ENCODE results near the gene CACNG6. TPM values are rescaled to one million over a fixed set of nuclear protein-coding genes. Genes with fewer than 3 reads are reported as not detected.
A peak's percentile ranks its signal among the peaks of the same experiment; 100 is the strongest.

Gene CACNG6
- total and polyA plus RNA-seq, 2 of the 13 experiments (the other 11 are each of a cell fraction or from before 2014, with no cell fraction given) = not detected

- ChIA-PET CTCF (ENCODE audit: low intra/inter-chr PET ratio, low total read pairs) (interaction anchor here (1.2 kb wide), 1 partner anchor 179 kb away, joined by 3 read pairs; no protein-coding TSS in a partner anchor), POLR2A (interaction anchor here (1.0 kb wide), 1 partner anchor 155 kb away, joined by 3 read pairs; no protein-coding TSS in a partner anchor)
- H3K4me2 ChIP-seq (ENCODE audit: low read depth, low read length) = no peak overlapping the region
- no peak for ATAC-seq
- H3K9ac ChIP-seq (ENCODE audit: insufficient read depth, low read depth, low read length) = no peak overlapping the region
- no peaks in the 10 kb centered on the region for H3K9me3 ChIP-seq (ENCODE audit: low read length)
- H3K4me1 ChIP-seq (ENCODE audit: insufficient read depth, low read length) = peaks cover 43% of the 10 kb centered on the region
- no peaks in the 10 kb centered on the region for H4K20me1 ChIP-seq (ENCODE audit: insufficient read depth, low read length)
- no peak for TF ChIP-seq ZNF513 (CRISPR knock-in tag; conservative IDR thresholded peaks at IDR 0.05)
- H2AFZ ChIP-seq (ENCODE audit: low read length) = no peak overlapping the region
- WGBS (ENCODE audit: low lambda C conversion rate) = 81% methylated on average over 5 of the region's 8 CpGs
- BruUV-seq (replicated peaks) = no TSS peak
- intact Hi-C loops (cut with micrococcal nuclease; ENCODE audit: unreplicated experiment) = loop anchor here (5.0 kb wide), 2 partner anchors 114 to 229 kb away; partner anchors contain the start of gene CACNG7
- peaks cover 2 to 6% of the 10 kb centered on the region in 2 experiments; a peak in 3 of 5 replicates for H3K27me3 ChIP-seq (ENCODE audit: control insufficient read depth in 1 of 2, insufficient read depth in 2 of 2, low read length in 2 of 2)
- no peak overlapping the region for H3K27ac ChIP-seq (ENCODE audit: extremely low read length, insufficient read depth, low read length)
- in situ Hi-C loops (cut with HindIII; ENCODE audit: extremely low pct_ligation_motif_present, low pct_unique_long_range_greater_than_20kb) = loop anchor here (10.0 kb wide), 2 partner anchors 117 to 217 kb away; partner anchors contain the start of gene CACNG7
- H3K79me2 ChIP-seq (ENCODE audit: insufficient read depth, low read length) = no peaks in the 10 kb centered on the region
- H3K36me3 ChIP-seq (replicated peaks in 1 of 2; ENCODE audit: control insufficient read depth in 1 of 2, insufficient read depth in 2 of 2, low read length in 2 of 2) = no peaks in the 10 kb centered on the region
- no peak overlapping the region for H3K4me3 ChIP-seq (replicated peaks in 1 of 3; ENCODE audit: insufficient read depth in 1 of 3, low read depth in 2 of 3, low read length in 3 of 3)
- DNase-seq (ENCODE audit: low spot score) = no peak
- no peak for FAIRE-seq
Observed at GRCh38 chr19:54021363-54021762, 29.9 kb downstream of the CACNG6 start.

GRCh38 chr19:54021932-54022331 lies 30.5 kb downstream of the CACNG6 start:
- Histone ChIP-seq H3K9me3 (ENCODE audit: low read length) (no peaks in the 10 kb centered on the region), H3K4me3 (replicated peaks in 1 of 3; ENCODE audit: insufficient read depth in 1 of 3, low read depth in 2 of 3, low read length in 3 of 3) (peak overlapping the region in 2 of 3 experiments; percentile 21 to 43; a peak in 3 of 6 replicates), H3K27ac (ENCODE audit: extremely low read length, insufficient read depth, low read length) (no peak overlapping the region), H3K4me1 (ENCODE audit: insufficient read depth, low read length) (peaks cover 43% of the 10 kb centered on the region), H3K79me2 (ENCODE audit: insufficient read depth, low read length) (no peaks in the 10 kb centered on the region), H3K36me3 (replicated peaks in 1 of 2; ENCODE audit: control insufficient read depth in 1 of 2, insufficient read depth in 2 of 2, low read length in 2 of 2) (no peaks in the 10 kb centered on the region), H3K9ac (ENCODE audit: insufficient read depth, low read depth, low read length) (no peak overlapping the region), H2AFZ (ENCODE audit: low read length) (no peak overlapping the region), H3K4me2 (ENCODE audit: low read depth, low read length) (peak overlapping the region; percentile 77), H3K27me3 (ENCODE audit: control insufficient read depth in 1 of 2, insufficient read depth in 2 of 2, low read length in 2 of 2) (peaks cover 2 to 3% of the 10 kb centered on the region in 2 experiments; a peak in 1 of 5 replicates), H4K20me1 (ENCODE audit: insufficient read depth, low read length) (no peaks in the 10 kb centered on the region)
- in situ Hi-C loops (cut with HindIII; ENCODE audit: extremely low pct_ligation_motif_present, low pct_unique_long_range_greater_than_20kb) (loop anchor here (10.0 kb wide), 2 partner anchors 117 to 217 kb away; partner anchors contain the start of gene CACNG7), intact Hi-C loops (cut with micrococcal nuclease; ENCODE audit: unreplicated experiment) (loop anchor here (5.0 kb wide), 2 partner anchors 115 to 230 kb away; partner anchors contain the start of gene CACNG7)
- peak; percentile 52 for DNase-seq (ENCODE audit: low spot score)
- WGBS (ENCODE audit: low lambda C conversion rate) = 15% methylated on average over 9 of the region's 13 CpGs
- no TSS peak for BruUV-seq (replicated peaks)
- POLR2A ChIA-PET = interaction anchor here (1.0 kb wide), 1 partner anchor 156 kb away, joined by 3 read pairs; no protein-coding TSS in a partner anchor
- peak; percentile 61 for FAIRE-seq
- peak; percentile 60 for ATAC-seq
- CTCF ChIA-PET (ENCODE audit: low intra/inter-chr PET ratio, low total read pairs) = interaction anchor here (1.2 kb wide), 1 partner anchor 180 kb away, joined by 3 read pairs; no protein-coding TSS in a partner anchor
- no peak for TF ChIP-seq ZNF263 (CRISPR knock-in tag; IDR thresholded peaks at IDR 0.05)
- no peak for TF ChIP-seq ARNTL (CRISPR knock-in tag; IDR thresholded peaks at IDR 0.05)
- TF ChIP-seq ZSCAN12 (CRISPR knock-in tag; IDR thresholded peaks at IDR 0.05) = no peak
- TF ChIP-seq HNF4G (IDR thresholded peaks at IDR 0.05; ENCODE audit: borderline replicate concordance, low read depth, low read length) = 0 out of 2 replicates have a peak, but pooled peaks have one; percentile 13
- no peak for TF ChIP-seq HNF4G (CRISPR knock-in tag; IDR thresholded peaks at IDR 0.05; ENCODE audit: borderline replicate concordance, low read depth)
- no peak for TF ChIP-seq NR0B2 (CRISPR knock-in tag; IDR thresholded peaks at IDR 0.05)
- TF ChIP-seq PBX3 (CRISPR knock-in tag; IDR thresholded peaks at IDR 0.05; ENCODE audit: borderline replicate concordance) = no peak
- no peak for TF ChIP-seq ATF4 (CRISPR knock-in tag; IDR thresholded peaks at IDR 0.05)
- no peak for TF ChIP-seq ZNF333 (CRISPR knock-in tag; IDR thresholded peaks at IDR 0.05; ENCODE audit: borderline replicate concordance)
- no peak for TF ChIP-seq SP4 (CRISPR knock-in tag; IDR thresholded peaks at IDR 0.05)
- TF ChIP-seq ZNF772 (CRISPR knock-in tag; IDR thresholded peaks at IDR 0.05) = no peak

Measured in HepG2 (cell line).